IPS DF 19.7 (cell line): ENCODE results near the gene TTN.

Experiments used
- DNase-seq: peaks from one replicate; pipeline ENCODE4 v3.0.0-alpha.2; 2013; ENCODE audit warnings: low read depth, low spot score

Gene TTN

DNA sequence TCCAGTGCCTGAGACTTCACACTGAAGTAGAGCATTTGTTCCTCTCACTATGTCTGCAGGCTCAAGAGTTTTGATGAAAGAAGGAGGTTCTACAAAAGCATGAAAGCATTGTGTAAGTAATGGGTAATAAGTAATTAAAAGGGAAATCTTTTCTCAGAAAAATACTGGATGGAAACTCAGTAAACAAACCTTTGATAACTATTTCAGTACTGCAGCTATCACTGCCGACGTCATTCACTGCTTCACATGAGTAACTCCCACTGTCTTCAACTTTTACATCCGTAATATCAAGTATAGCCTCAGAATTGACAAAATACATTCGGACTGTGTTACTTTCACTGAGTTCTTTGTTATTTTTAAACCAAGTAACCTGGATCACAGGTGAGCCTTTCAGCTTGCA lies 72.7 kb downstream of the TTN start:
- no peak for DNase-seq

DNA sequence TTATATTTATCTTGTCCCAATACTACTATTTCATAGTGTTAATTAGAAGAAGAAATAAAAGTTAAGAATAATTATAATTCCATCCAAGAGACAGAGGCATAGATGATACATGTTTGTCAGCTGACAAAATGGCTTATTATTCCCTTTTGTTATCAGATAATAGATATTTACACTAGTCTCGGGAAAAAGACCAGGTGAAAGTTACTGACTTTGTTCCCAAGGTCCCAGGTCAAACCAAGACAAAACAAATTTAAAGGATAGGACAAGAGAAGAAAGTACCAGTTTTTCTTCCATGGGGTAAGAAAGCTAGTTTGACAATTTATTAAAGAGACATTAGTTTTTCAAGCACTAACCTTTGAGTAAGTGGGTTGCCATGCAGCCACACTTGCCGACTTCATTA lies 73.2 kb downstream of the TTN start:
- DNase-seq = no peak

DNA sequence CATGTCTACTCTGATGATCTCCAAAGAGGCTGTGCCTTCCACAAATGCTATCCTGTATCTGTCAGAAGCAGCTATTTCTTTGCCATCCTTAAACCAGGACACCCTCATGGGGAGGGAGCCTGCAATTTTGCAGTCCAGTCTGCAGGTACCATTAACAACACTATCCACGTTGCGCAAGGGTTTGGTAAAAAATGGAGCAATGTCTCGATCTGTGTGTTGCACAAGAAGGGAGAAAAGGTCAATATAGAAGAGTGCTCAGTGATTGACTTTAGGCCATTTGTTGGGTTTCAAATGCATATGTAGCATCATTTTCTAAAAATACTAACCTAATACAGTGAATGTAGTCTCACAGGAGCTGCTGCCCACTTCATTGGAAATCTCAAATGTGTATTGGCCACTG lies 74.3 kb downstream of the TTN start:
- no peak for DNase-seq

DNA sequence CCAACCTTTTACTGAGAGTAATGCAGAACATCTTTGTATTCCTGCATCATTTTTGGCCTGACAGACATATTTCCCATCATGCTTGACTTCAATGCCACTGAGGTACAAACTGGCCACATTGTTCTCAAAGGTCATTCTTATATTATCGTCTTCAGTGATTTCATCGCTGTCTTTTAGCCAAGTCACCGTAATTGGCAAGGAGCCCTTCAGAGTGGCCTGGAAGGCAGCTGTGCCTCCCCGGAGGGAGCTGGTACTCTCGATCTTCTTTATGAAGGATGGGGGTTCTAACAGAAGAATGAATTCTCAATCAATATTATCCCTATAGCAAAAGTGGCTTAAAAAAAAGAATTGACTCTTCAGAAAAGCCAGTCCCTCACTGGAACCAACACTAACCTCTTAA lies 75.9 kb downstream of the TTN start:
- DNase-seq = no peak

DNA sequence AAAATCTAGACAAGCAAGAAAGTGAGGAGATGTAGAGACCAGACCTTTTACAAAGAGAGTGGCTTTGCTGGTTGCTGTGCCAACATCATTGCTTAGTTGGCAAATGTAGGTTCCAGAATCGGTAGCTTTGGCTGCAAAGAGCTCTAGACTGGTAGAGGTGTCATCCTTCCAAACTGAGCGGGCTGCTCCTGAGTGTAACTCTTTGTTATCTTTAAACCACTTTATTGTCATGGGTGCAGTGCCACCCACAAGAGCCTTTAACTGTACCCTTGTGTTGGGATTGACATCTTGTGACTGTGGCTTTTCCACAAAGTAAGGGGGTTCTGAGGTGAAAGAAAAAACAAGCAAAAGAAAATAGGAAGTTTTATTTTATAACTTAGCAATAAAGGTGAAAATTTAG lies 77.2 kb downstream of the TTN start:
- DNase-seq = no peak

DNA sequence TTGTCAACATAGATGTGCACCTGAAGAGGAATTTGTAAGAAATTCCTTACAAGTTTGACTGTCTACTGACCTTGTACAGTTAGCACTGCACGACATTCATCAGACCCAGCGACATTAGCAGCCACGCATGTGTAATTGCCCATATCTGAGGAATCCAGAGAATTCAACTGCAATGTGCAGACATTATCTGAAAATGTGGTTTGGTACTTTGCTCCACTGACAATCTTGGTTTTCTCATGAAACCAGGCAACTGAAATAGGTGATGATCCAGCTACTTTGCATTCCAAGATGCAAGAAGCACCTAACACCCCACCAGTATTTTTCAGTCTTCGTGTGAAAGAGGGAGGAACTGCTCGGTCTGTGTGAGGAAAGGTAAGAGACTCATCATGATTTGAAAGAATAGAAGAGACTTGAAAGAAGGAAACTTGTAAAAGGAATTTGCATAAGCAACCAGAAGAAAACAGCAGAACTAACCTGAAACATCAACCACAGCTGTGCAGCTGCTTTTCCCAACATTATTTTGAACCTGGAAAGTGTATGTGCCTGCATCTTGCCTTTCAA lies 83.4 kb downstream of the TTN start:
- DNase-seq = no peak

DNA sequence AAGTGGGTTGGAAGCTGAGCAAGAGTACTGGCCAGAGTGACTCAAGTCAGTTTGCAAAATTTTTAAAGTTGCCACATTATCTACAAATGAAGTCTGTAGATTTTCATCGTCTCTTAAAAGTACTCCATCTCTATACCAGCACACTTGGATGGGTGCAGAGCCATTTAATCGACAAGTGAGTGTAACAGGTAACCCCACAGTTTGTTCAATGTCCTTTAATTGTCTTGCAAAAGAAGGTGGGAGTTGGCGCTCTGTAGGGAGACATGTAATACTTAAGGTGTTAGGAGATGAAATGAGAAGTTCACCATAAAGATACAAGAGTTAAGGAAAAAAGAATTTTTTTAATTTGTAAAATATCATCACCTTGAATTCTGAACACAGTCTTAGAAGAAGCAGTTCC lies 84.9 kb downstream of the TTN start:
- DNase-seq = no peak

DNA sequence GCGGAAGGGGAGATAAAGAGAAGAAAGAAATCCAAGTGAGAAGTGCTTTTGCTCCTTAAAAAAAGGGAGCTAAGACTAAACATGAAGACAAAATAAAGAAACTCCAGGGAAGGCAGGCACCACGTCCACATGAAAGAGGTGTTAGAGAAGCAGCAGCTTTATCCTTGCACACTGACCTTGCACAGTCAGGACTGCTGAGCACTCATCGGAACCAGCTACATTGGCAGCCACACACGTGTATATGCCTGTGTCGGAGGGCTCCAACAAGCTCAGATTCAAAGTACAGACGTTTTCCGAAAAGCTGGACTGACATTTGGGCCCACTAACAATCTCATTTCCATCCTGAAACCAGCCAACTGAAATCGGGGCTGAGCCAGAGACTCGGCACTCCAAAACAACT lies 88.2 kb downstream of the TTN start:
- no peak for DNase-seq

DNA sequence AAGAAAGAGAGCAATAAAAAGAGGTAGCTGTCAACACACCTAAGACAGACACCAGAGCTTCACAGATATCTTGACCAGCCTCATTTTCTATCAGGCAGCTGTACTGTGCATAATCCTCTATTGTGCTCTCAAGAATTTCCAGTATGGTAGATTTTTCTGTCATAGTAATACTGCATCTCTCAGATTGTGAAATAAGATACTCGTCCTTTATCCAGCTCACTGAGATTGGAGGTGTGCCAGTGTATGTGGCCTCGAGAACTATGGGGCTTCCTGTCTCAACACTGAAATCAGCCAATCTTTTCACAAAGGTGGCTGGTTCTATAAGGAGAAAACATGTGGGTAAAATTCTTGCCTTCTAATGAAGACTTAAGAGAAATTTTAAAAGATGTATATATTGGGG lies 88.9 kb downstream of the TTN start:
- DNase-seq = no peak

DNA sequence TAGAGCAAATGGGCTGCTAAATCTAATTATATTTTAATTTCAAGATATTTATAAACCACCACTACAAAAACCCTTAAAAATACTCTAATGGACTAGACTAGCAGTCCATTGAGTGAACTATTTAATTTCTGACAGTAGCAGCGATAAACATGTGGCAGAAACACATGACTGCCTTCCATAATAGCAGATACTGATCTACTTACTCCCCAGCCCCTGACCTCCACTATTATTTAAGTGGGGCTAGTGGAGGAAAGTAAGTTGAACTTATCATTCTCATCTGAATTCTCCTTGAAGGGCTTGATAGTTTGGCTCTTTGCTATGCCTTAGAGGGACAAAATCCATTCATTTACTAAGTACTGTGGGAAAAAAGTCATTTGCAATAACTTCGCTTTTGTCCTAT lies 90.8 kb downstream of the TTN start:
- DNase-seq = no peak

DNA sequence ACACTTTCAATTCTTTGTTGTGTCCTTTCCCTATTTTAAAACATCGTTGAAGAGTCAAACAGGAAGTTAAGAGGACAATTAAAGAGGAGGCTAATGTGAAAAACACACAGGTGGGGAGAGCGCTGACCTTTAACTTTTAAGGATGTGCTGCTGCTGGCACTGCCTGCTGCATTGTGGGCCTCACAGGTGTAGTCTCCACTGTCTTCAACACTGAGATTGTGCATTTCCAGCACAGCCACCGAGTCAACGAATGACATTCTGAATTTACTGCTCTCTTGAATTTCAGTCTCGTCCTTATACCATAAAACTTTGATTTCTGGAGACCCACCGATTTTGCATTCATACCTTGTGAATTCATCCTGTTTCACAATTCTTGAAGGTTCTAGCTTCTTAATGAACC lies 91.9 kb downstream of the TTN start:
- no peak for DNase-seq

DNA sequence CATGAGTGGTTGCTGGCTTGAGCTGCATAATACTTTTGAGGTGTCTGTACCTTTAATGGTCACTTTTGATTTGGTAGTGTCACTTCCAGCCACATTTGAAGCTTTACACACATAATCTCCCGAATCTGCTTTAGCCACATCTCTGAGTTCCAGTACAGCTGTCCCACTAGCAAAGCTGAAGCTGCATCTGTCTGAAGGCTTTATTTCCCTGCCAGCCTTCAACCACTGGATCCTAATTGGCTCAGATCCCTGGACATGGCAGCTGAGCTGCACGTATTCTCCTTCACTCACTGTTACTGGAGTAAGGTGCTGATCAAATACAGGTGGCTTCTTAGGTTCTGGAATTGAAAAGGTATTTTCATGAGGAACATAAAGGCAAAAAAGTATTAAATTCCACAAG lies 99.7 kb downstream of the TTN start:
- DNase-seq = no peak

DNA sequence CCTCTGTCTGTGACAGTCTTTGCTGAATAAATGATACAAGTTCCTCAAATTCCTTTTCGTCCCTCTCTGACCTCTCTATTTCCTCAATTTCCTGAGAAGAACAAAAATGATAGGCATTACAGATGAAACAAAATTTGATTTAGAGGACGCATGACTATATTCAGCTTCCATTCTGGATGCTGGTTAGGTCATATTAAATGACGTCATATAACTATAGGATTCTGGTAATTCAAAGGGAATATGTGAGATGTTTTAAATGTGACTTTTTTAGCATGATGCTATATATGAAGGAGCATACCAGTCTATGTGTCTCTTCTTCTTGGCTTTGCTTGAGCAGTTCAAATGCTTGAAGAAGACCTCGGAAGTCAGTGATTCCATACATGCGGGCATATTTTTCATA lies 102.3 kb downstream of the TTN start:
- no peak for DNase-seq

DNA sequence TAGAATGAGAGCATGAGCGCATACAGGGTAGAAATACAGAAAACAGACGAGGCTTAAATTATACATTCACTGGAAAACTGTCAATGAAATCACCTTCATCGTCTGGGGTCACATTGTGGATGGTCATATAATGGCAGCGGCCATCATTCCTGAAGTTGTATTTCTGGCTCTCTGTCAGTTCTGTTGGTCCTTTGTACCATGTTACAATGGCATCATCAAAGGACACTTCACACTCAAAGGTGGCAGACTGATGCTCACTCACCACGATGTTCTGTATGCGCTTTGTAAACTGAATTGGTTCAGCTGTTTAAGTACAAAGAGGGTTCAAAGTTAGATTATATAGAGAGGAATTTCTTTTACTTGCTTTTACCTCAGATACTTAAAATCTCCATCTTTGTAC lies 104.9 kb downstream of the TTN start:
- no peak for DNase-seq

DNA sequence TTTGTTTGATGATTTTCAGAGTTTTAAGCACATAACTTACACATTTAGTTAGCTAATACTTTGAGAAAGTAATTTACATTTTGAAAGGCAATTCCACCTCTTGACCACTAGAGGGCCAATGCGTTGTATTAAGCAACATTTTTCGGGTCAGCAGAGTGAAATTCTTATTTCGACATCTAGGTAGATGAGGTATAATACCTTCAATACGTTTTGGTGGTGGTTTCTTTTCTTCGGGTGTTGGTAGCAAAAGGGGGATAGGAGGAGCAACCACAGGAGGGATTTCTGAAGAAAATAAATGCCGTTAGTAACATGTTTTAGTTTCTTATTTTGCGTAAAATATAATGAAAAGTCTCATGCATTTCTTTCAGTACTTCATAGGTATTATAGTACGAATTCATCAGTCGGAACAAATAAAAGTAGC lies 106.3 kb downstream of the TTN start:
- DNase-seq = no peak

DNA sequence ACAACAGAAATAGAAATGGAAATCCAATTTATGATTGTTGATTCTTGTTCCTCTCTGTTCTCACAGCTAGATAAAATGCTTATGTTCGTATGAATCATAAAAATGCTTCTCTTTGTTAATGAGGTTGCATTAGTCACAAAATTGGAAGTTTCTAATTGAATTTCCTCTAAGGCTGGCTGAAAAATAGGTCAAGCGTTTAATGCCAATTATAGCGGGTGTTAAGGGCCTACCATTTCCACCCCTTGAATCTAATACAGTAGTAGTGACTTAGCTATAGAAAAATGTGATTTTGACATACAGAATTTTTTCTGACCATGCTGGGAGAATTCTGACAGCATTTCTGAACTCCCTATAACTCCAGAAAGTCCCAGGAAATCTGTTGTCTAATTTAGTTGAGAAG lies 107.1 kb downstream of the TTN start:
- DNase-seq = no peak

DNA sequence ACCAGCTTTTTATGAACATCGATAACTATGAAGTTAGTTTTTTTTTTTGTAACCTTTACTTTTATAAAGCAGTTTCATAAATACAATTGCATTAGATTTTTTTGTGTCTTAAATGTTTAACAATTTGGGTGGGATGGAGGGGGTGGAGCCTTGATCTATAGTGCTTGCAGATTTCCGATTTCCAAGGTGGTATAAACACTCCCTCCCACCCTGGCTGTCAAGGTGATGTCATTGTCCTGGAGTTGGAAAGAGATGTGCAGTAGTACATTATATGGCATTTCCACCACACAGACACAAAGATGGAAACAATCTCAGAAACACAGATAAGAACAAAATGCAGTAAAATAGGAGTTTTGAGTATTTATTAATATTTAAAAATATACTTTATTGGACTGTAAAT lies 114.4 kb downstream of the TTN start:
- DNase-seq = no peak

DNA sequence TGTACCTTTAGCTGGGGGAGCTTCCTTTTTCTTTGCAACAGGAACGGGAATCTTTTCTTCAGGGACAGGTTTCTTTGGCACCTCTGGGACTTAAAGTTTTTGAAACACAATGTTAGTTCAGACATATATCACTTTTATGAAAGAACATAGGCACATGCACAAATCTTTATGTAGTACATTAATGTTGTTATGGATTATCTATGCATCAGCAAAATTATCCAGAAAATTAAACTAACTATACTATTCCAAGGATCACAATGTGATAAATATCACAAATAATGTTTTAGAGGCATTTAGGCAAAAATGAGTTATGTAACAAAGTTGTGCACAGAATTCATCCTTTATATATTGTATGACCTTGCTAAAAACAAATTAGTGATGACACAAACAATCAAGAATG lies 117.4 kb downstream of the TTN start:
- no peak for DNase-seq

DNA sequence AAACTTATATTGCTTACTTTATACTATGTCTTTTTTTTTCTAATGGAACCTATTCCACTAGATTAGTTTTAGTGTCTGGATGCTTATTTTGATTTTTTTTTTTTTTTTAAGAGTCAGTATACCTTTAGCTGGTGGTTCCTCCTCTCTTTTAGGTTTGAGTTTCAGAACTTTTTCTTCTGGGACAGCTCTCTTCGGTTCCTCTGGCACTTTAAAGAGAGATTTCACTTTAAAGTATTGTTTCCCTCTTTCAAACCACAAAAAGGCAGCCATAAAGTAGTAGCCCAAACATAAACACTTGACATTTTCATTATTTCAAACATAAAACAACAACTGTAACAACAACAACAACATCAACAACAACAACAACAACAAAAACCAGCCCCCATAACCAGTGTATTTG lies 123.3 kb downstream of the TTN start:
- no peak for DNase-seq

DNA sequence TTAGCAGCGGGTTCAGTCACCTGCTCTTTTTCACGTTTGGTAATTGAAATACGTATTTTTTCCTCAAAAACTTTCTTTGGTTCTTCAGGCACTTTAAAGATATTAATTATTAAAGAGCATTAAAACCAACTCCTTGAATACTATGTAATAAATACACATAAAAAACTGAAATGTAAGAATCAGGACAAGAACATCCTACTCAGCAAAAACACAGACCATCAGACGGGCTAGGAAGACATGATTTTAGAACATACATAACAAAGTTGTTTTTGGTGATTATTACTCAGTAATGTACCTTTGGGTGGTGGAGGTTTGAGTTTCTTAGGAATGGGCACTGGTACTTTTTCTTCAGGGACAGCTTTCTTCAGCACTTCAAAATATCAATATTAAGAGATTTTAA lies 126.1 kb downstream of the TTN start:
- DNase-seq = no peak

DNA sequence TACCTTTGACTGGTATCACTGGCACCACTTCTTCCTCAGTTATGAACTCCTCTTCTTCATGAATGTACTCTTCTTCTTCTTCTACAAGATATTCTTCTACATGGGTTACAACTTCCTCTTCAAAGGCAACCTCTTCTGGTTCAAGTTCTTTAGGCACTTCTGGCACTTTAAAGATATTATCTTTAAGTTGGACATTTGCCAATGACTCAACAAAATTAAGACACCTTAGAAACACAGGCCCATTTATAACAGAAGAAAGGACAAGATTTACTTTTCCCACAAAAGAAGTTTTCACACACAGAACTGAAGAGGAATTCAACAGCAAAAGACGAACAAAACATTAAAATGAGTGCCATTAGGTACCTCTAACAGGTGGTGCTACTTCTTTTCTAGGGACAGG lies 127.3 kb downstream of the TTN start:
- no peak for DNase-seq

DNA sequence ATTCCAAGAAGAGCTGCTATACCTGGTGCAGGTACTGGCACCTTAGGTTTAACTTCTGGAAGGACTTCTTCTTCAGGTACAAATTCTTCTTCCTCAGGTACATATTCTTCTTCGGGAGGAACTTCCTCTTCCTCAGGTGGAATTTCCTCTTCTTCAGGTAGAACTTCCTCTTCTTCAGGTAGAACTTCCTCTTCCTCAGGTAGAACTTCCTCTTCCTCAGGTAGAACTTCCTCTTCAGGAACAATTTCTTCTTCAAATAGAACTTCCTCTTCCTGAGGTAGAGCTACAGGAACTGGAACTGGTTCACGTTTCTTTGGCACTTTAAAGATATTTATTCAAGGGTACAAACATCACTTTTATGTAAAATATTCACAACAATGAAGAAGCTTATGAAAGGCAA lies 129.6 kb downstream of the TTN start:
- no peak for DNase-seq

DNA sequence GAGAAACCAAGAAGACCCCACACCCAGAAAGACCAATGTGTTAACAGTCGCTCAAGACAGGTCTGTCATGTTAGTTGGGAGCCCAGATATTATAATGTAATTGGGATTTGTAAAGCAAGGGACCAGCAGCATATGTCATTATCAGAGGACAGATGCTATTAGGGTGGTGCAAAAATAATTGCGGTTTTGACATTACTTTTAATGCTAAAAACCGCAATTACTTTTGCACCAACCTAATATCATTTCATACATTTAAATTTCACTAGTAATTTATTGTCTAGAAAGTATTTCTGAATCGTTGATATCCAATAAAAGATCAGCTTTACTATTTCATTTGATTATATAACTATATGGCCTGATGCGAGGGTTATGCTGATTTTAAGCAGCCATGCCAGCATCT lies 131.2 kb downstream of the TTN start:
- DNase-seq = no peak

DNA sequence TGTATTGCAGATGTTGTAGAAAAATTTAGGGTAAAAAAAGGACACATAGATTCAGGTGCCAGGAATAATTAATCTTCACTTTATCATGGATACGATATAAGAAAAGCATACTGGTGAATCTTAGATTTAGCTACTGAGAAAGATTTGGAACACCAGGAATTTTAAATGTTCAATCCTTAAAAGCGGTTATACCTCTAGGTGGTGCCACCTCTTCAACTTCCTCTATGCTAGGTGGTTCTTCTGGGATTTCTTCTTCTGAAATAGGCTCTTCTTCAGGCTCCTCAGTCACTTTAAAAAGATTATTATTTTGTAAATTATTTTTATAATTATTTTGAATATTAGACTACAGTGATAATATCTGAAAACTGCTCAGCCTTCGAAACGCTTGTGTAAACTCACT lies 133.1 kb downstream of the TTN start:
- DNase-seq = no peak

DNA sequence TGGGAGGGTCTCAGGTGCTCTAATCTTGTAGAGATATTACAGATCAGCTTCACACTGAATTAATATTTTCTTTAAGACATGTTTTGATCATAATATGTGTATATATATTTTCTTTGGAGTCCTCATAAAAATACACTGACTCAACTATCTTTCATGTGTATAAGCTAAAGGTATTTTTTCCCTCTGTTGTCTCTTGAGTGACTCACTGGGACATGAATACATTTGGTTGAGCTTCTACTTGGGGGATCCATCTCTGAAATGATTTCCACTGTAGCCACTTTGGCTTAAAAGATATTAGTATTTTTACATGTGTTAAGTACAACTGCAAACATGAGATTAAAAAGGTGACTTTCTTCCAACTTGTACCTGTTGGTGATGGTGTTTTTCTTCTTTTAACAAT lies 140.8 kb downstream of the TTN start:
- DNase-seq = no peak
